Measurements from ENCODE around the gene STT3A.

Gene STT3A

GRCh38 chr11:125591649-125592304 is 875 bp upstream of the STT3A start:
- peak; percentile 72 for DNase-seq

GRCh38 chr11:125593114-125593820 is 615 bp downstream of the STT3A start:
- DNase-seq, result no peak

GRCh38 chr11:125594958-125595357 is 2.3 kb downstream of the STT3A start:
- no peak for DNase-seq

- DNase-seq, result no peak
Measured at GRCh38 chr11:125600663-125601062, 8.0 kb downstream of the STT3A start.

- no peak for DNase-seq
Measured at GRCh38 chr11:125603207-125603606, 10.6 kb downstream of the STT3A start.

GRCh38 chr11:125605417-125605816 is 12.8 kb downstream of the STT3A start:
- DNase-seq, result no peak

- DNase-seq, result no peak
Measured at GRCh38 chr11:125609545-125609944, 16.9 kb downstream of the STT3A start.

GRCh38 chr11:125618383-125618782 is 25.7 kb downstream of the STT3A start:
- no peak for DNase-seq

GRCh38 chr11:125621995-125622394 is 29.3 kb downstream of the STT3A start:
- DNase-seq, result no peak

GRCh38 chr11:125623064-125623463 is 30.4 kb downstream of the STT3A start:
- DNase-seq, result no peak

- DNase-seq, result no peak
Measured at GRCh38 chr11:125624756-125625213, 32.1 kb downstream of the STT3A start, which contains the start of gene CHEK1. CHEK1 (plus strand) TSS chr11:125625163; CDS start chr11:125626769, 1,606 bp downstream.

- DNase-seq, result no peak
Measured at GRCh38 chr11:125625225-125625629, 32.6 kb downstream of the STT3A start.

- DNase-seq, result peak; percentile 95
Measured at GRCh38 chr11:125625630-125626287, 33.1 kb downstream of the STT3A start.

- DNase-seq, result peak; percentile 53
Measured at GRCh38 chr11:125626288-125626950, 33.8 kb downstream of the STT3A start.

GRCh38 chr11:125627236-125627910 is 34.7 kb downstream of the STT3A start:
- no peak for DNase-seq

GRCh38 chr11:125637840-125638239 is 45.2 kb downstream of the STT3A start:
- no peak for DNase-seq

- no peak for DNase-seq
Measured at GRCh38 chr11:125638315-125638714, 45.7 kb downstream of the STT3A start.

GRCh38 chr11:125645871-125646270 is 53.2 kb downstream of the STT3A start:
- no peak for DNase-seq

GRCh38 chr11:125649465-125650166 is 57.0 kb downstream of the STT3A start:
- no peak for DNase-seq

- DNase-seq, result no peak
Measured at GRCh38 chr11:125662689-125663088, 70.0 kb downstream of the STT3A start.

- DNase-seq, result no peak
Measured at GRCh38 chr11:125663910-125664309, 71.3 kb downstream of the STT3A start.

- DNase-seq, result no peak
Measured at GRCh38 chr11:125667151-125667550, 74.5 kb downstream of the STT3A start.
